DND-41 (cell line): ENCODE results near the gene DHRS9.

Source experiments
- ATAC-seq: fragments of 200-7000 bp; cut with Tn5 transposase; 3 replicates; pipeline ENCODE4 v1.9.1; 2021; ENCODE audit warnings: low read depth; ENCODE audit not compliant: insufficient read depth
- DNase-seq: peaks from one replicate; pipeline ENCODE4 v3.0.0-alpha.2; 2020
- H2AFZ ChIP-seq: 2 replicates; pipeline ENCODE4 v1.6.0; 2012; ENCODE audit warnings: low read depth, low read length
- H3K27ac ChIP-seq: 2 replicates; pipeline ENCODE4 v1.5.1; 2012; ENCODE audit warnings: low read length, inconsistent platforms
- H3K27me3 ChIP-seq: fragments of 200-600 bp; sonication (generic); 2 replicates; pipeline ENCODE4 v1.6.0; 2012; ENCODE audit warnings: low read length, mild to moderate bottlenecking, inconsistent platforms; ENCODE audit not compliant: insufficient read depth, poor library complexity
- H3K36me3 ChIP-seq: 2 replicates; pipeline ENCODE4 v1.5.1; 2012; ENCODE audit warnings: low read length, inconsistent platforms; ENCODE audit not compliant: insufficient read depth
- H3K4me1 ChIP-seq: 2 replicates; pipeline ENCODE4 v1.5.1; 2012; ENCODE audit warnings: mild to moderate bottlenecking, low read length; ENCODE audit not compliant: insufficient read depth
- H3K4me2 ChIP-seq: 2 replicates; pipeline ENCODE4 v1.6.0; 2012; ENCODE audit warnings: mild to moderate bottlenecking, moderate library complexity, low read length, inconsistent platforms; ENCODE audit not compliant: insufficient read depth
- H3K4me3 ChIP-seq, 2 experiments: fragments of 200-600 bp in 1 of 2; shearing (Covaris generic) in 1 of 2; 2 replicates each; pipeline ENCODE4 v1.5.1; 2012 to 2016; ENCODE audit warnings: inconsistent platforms in 2 of 2, low read length in 2 of 2, mild to moderate bottlenecking in 2 of 2, low read depth in 1 of 2, moderate library complexity in 1 of 2
- H3K79me2 ChIP-seq: 2 replicates; pipeline ENCODE4 v1.6.0; 2012; ENCODE audit warnings: low read length, inconsistent platforms; ENCODE audit not compliant: insufficient read depth
- H3K9ac ChIP-seq: 2 replicates; pipeline ENCODE4 v1.6.0; 2012; ENCODE audit warnings: low read depth, mild to moderate bottlenecking, inconsistent platforms, low read length, moderate library complexity
- H3K9me3 ChIP-seq: 2 replicates; pipeline ENCODE4 v1.5.1; 2012; ENCODE audit warnings: low read length, moderate library complexity, mild to moderate bottlenecking, inconsistent platforms; ENCODE audit not compliant: insufficient read depth, severe bottlenecking
- H4K20me1 ChIP-seq: 2 replicates; pipeline ENCODE4 v1.6.0; 2012; ENCODE audit warnings: low read length; ENCODE audit not compliant: insufficient read depth
- EZH2 ChIP-seq: IDR thresholded peaks from 3 replicates; pipeline ENCODE4 v1.6.1; 2012; ENCODE audit warnings: borderline replicate concordance, low read depth, mild to moderate bottlenecking, moderate library complexity, low read length, inconsistent platforms; ENCODE audit not compliant: severe bottlenecking
- TF ChIP-seq, protein P1 (sequence below): IDR thresholded peaks from 2 replicates; pipeline ENCODE4 v1.5.1; 2012; ENCODE audit warnings: borderline replicate concordance, low read length, moderate library complexity, mild to moderate bottlenecking; ENCODE audit not compliant: poor library complexity, severe bottlenecking; ENCODE audit errors: extremely low read depth

Gene DHRS9

DNA sequence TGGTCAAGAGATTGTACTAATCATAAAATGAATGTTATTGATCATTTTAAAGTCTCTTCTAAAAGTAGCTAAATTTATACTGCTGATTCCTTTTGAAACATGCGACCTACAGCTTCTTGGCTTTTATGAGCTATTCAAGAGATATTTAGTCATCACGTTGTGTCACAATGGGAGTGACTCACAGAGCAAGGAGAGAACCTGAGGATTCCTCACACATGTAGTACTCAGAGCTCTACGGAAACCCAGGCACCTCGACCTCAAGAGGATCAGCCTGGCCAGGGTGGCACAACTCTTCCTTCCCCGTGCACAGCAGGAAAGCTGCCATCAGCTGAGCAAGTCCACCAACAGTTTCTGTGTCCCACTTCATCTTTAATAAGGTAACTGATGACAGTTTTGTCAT, at the start of gene DHRS9:
TSS of gene DHRS9 (plus strand) at position 223 of the 400 bp plus-strand sequence. CDS start 12,019 bp downstream, outside the sequence.
- no peak for TF ChIP-seq EZH2
- TF ChIP-seq, protein P1, sequence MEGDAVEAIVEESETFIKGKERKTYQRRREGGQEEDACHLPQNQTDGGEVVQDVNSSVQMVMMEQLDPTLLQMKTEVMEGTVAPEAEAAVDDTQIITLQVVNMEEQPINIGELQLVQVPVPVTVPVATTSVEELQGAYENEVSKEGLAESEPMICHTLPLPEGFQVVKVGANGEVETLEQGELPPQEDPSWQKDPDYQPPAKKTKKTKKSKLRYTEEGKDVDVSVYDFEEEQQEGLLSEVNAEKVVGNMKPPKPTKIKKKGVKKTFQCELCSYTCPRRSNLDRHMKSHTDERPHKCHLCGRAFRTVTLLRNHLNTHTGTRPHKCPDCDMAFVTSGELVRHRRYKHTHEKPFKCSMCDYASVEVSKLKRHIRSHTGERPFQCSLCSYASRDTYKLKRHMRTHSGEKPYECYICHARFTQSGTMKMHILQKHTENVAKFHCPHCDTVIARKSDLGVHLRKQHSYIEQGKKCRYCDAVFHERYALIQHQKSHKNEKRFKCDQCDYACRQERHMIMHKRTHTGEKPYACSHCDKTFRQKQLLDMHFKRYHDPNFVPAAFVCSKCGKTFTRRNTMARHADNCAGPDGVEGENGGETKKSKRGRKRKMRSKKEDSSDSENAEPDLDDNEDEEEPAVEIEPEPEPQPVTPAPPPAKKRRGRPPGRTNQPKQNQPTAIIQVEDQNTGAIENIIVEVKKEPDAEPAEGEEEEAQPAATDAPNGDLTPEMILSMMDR, result no peak
- Histone ChIP-seq H3K9me3 (no peaks in the 10 kb centered on the region), H3K4me3 (no peak within 1 kb of the TSS), H3K27ac (no peak within 1 kb of the TSS), H3K36me3 (no peaks in the 10 kb centered on the region), H3K27me3 (peaks cover 5% of the 10 kb centered on the region), H3K9ac (no peak within 1 kb of the TSS), H3K4me2 (no peak within 1 kb of the TSS), H3K79me2 (no peaks in the 10 kb centered on the region), H4K20me1 (no peaks in the 10 kb centered on the region), H3K4me1 (no peaks in the 10 kb centered on the region), H2AFZ (no peak within 1 kb of the TSS)
- no peak for DNase-seq
- ATAC-seq, result no peak

DNA sequence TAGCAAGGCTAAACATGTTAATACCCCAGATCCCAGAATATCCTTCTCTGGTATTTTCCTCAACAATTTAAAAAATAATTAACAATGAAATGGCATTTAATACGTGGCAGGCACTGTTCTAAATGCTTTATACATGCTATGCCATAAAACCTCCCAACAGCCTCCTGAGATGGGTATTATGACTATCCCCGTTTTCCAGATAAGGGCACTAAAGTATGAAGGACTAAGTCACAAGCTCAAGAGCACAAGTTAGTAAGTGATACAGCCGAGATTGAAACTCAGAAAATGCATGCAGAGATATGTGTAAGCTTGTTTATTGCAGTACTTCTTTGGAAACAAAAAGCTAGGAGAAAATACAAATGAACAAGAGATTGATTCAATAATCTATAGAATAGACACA, 46.2 kb upstream of the DHRS9 start:
- H3K27me3 ChIP-seq, result peaks cover 6% of the 10 kb centered on the region
- ATAC-seq, result no peak
- H3K4me3 ChIP-seq, result no peak overlapping the region
- H3K4me1 ChIP-seq, result no peaks in the 10 kb centered on the region
- no peak overlapping the region for H2AFZ ChIP-seq
- H3K27ac ChIP-seq, result no peak overlapping the region
- no peaks in the 10 kb centered on the region for H3K79me2 ChIP-seq
- no peaks in the 10 kb centered on the region for H3K9me3 ChIP-seq
- TF ChIP-seq EZH2, result no peak
- TF ChIP-seq, protein P1, result no peak
- no peaks in the 10 kb centered on the region for H3K36me3 ChIP-seq
- H3K9ac ChIP-seq, result no peak overlapping the region
- no peak for DNase-seq
- no peak overlapping the region for H3K4me2 ChIP-seq
- no peaks in the 10 kb centered on the region for H4K20me1 ChIP-seq

DNA sequence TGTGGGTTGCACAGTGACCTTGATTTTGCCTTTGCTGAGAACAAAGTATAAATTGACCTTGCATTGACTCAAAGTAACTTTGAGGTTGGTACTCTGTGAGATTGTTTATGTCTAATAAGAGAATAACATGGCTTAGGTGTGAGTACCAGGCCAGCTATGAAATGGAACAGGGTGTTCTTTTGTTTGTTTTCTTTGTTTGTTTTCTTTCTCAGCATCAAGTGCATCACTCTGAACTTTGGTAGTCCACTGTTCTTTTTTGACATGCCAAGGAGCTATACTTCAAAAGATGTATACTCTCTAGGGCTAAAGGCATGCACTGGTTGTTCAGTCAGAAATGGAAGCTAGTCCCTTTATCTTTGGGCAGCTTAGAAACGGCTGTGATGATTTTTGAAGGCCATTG, 43.3 kb upstream of the DHRS9 start:
- H3K9ac ChIP-seq, result no peak overlapping the region
- H3K4me3 ChIP-seq, result no peak overlapping the region
- no peaks in the 10 kb centered on the region for H3K9me3 ChIP-seq
- DNase-seq (no peak), ATAC-seq (no peak)
- H2AFZ ChIP-seq, result no peak overlapping the region
- H3K36me3 ChIP-seq, result no peaks in the 10 kb centered on the region
- H3K79me2 ChIP-seq, result no peaks in the 10 kb centered on the region
- H4K20me1 ChIP-seq, result no peaks in the 10 kb centered on the region
- TF ChIP-seq, protein P1, result no peak
- TF ChIP-seq EZH2, result no peak
- H3K27ac ChIP-seq, result no peak overlapping the region
- no peak overlapping the region for H3K4me2 ChIP-seq
- H3K27me3 ChIP-seq, result peaks cover 6% of the 10 kb centered on the region
- H3K4me1 ChIP-seq, result no peaks in the 10 kb centered on the region

DNA sequence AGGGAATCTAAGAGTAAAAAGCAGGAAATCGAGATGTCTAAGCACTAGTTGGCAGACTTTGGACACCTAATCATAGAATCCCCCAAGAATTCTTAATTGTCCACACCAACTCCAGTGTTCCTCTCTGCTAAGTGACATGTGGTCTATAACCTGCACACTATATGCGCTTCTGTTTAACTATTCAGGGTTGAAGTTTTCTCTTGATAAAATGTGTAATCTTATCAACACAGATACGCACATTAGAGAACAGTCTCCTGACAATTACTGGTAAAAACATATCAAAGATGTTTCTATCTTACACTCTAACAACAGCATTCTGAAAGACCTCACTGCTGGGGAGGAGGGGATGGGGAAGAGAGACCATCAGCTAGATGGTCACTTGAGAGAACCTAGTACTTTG, 42.1 kb upstream of the DHRS9 start:
- Histone ChIP-seq H3K36me3 (no peaks in the 10 kb centered on the region), H3K9me3 (no peaks in the 10 kb centered on the region), H3K9ac (no peak overlapping the region), H3K4me2 (no peak overlapping the region), H3K4me3 (no peak overlapping the region), H3K27me3 (peaks cover 6% of the 10 kb centered on the region), H3K79me2 (no peaks in the 10 kb centered on the region), H3K27ac (no peak overlapping the region), H3K4me1 (no peaks in the 10 kb centered on the region), H2AFZ (no peak overlapping the region), H4K20me1 (no peaks in the 10 kb centered on the region)
- no peak for DNase-seq
- TF ChIP-seq EZH2, result no peak
- TF ChIP-seq, protein P1, result no peak
- no peak for ATAC-seq
